Neural cell (in vitro differentiated cells): Measurements from ENCODE around the gene ALX4. TPM values are rescaled to one million over a fixed set of nuclear protein-coding genes. Genes with fewer than 3 reads are reported as not detected.

Experiments used
- H2AFZ ChIP-seq: fragments of 200-600, 300-800 bp; sonication (generic), shearing (Covaris generic); 2 replicates; pipeline ENCODE4 v1.6.0; 2014; ENCODE audit warnings: low read depth, mild to moderate bottlenecking, antibody characterized with exemption, low read length, moderate library complexity
- H3F3A ChIP-seq: fragments of 200-600 bp; shearing (Covaris generic); 2 replicates; pipeline ENCODE4 v1.6.1; 2016; ENCODE audit warnings: mild to moderate bottlenecking, moderate library complexity, mixed read lengths, antibody characterized with exemption, low read length; ENCODE audit not compliant: insufficient read depth, poor library complexity, severe bottlenecking
- H3K27ac ChIP-seq: fragments of 200-600, 300-800 bp; sonication (generic), shearing (Covaris generic); 2 replicates; pipeline ENCODE4 v1.5.1; 2014; ENCODE audit warnings: mild to moderate bottlenecking, low read length, moderate library complexity
- H3K27me3 ChIP-seq: fragments of 300-800, 200-600 bp; sonication (generic), shearing (Covaris generic); 2 replicates; pipeline ENCODE4 v1.6.0; 2014; ENCODE audit warnings: mild to moderate bottlenecking, low read depth, low read length, moderate library complexity; ENCODE audit not compliant: insufficient read depth
- H3K36me3 ChIP-seq: fragments of 300-800, 200-600 bp; sonication (generic), shearing (Covaris generic); 2 replicates; pipeline ENCODE4 v1.5.1; 2014; ENCODE audit warnings: mild to moderate bottlenecking, antibody characterized with exemption, low read length, moderate library complexity; ENCODE audit not compliant: insufficient read depth
- H3K4me2 ChIP-seq: fragments of 300-800, 200-600 bp; sonication (generic), shearing (Covaris generic); 2 replicates; pipeline ENCODE4 v1.6.0; 2014; ENCODE audit warnings: mild to moderate bottlenecking, low read length
- H3K4me3 ChIP-seq: fragments of 300-800, 200-600 bp; sonication (generic), shearing (Covaris generic); 2 replicates; pipeline ENCODE4 v1.5.1; 2014; ENCODE audit warnings: mild to moderate bottlenecking, low read length, moderate library complexity
- H3K79me2 ChIP-seq: fragments of 200-600 bp; shearing (Covaris generic); replicated peaks from 2 replicates; pipeline ENCODE4 v1.6.0; 2014; ENCODE audit warnings: mild to moderate bottlenecking, low read length, moderate library complexity; ENCODE audit not compliant: insufficient read depth
- H3K9ac ChIP-seq: fragments of 300-800, 200-600 bp; sonication (generic), shearing (Covaris generic); 2 replicates; pipeline ENCODE4 v1.6.1; 2016; ENCODE audit warnings: mild to moderate bottlenecking, low read length, mixed read lengths
- H3K9me2 ChIP-seq: fragments of 200-600 bp; shearing (Covaris generic); 2 replicates; pipeline ENCODE4 v1.6.1; 2016; ENCODE audit warnings: mild to moderate bottlenecking, low read length, mixed read lengths; ENCODE audit not compliant: insufficient read depth
- H3K9me3 ChIP-seq: fragments of 200-600, 300-800 bp; sonication (generic), shearing (Covaris generic); 2 replicates; pipeline ENCODE4 v1.6.1; 2016; ENCODE audit warnings: mild to moderate bottlenecking, mixed run types, low read length, moderate library complexity, mixed read lengths
- H4K20me1 ChIP-seq: fragments of 200-600 bp; shearing (Covaris generic); 2 replicates; pipeline ENCODE4 v1.6.1; 2016; ENCODE audit warnings: mild to moderate bottlenecking, mixed run types; ENCODE audit not compliant: insufficient read depth
- EP300 ChIP-seq: fragments of 450-650 bp; conservative IDR thresholded peaks from 2 replicates; pipeline ENCODE4 v1.6.1; 2014; ENCODE audit warnings: antibody characterized with exemption, mild to moderate bottlenecking, moderate library complexity; ENCODE audit not compliant: poor library complexity, severe bottlenecking
- EZH2 ChIP-seq: fragments of 200-600, 300-800 bp; shearing (Covaris generic), sonication (generic); IDR thresholded peaks from 2 replicates; pipeline ENCODE4 v1.6.1; 2014; ENCODE audit warnings: antibody characterized with exemption, low read length, borderline replicate concordance, mild to moderate bottlenecking; ENCODE audit not compliant: insufficient read depth, poor library complexity, severe bottlenecking
- MXI1 ChIP-seq: fragments of 450-650 bp; conservative IDR thresholded peaks from 2 replicates; pipeline ENCODE4 v1.6.1; 2014; ENCODE audit warnings: antibody characterized with exemption, mild to moderate bottlenecking; ENCODE audit not compliant: poor library complexity, severe bottlenecking
- POLR2AphosphoS5 ChIP-seq: IDR thresholded peaks from 2 replicates; pipeline ENCODE4 v1.6.1; 2012
- RAD21 ChIP-seq: fragments of 450-650 bp; conservative IDR thresholded peaks from 2 replicates; pipeline ENCODE4 v1.6.1; 2014; ENCODE audit warnings: antibody characterized with exemption, mild to moderate bottlenecking, moderate library complexity
- SMC3 ChIP-seq: fragments of 450-650 bp; conservative IDR thresholded peaks from 2 replicates; pipeline ENCODE4 v1.6.1; 2014; ENCODE audit warnings: antibody characterized with exemption, mild to moderate bottlenecking, moderate library complexity; ENCODE audit not compliant: poor library complexity
- TAF1 ChIP-seq: IDR thresholded peaks from 2 replicates; pipeline ENCODE4 v1.6.1; 2012; ENCODE audit warnings: low read depth
- polyA plus RNA-seq: library from polyadenylated mRNA; depleted of rRNA; stranded (reverse); fragments of >200 nt; gene quantifications from 2 replicates; pipeline ENCODE4 v1.2.3, GENCODE V29; 2014
- TF ChIP-seq, protein P1 (sequence below): IDR thresholded peaks from 2 replicates; pipeline ENCODE4 v1.6.1; 2012; ENCODE audit warnings: borderline replicate concordance
- TF ChIP-seq, protein P2 (sequence below): fragments of 450-650 bp; IDR thresholded peaks from 2 replicates; pipeline ENCODE4 v1.5.1; 2014; ENCODE audit warnings: antibody characterized with exemption, mild to moderate bottlenecking, moderate library complexity; ENCODE audit not compliant: poor library complexity, severe bottlenecking

Gene ALX4
- polyA plus RNA-seq, 1 donor from 2014 or later = not detected

DNA sequence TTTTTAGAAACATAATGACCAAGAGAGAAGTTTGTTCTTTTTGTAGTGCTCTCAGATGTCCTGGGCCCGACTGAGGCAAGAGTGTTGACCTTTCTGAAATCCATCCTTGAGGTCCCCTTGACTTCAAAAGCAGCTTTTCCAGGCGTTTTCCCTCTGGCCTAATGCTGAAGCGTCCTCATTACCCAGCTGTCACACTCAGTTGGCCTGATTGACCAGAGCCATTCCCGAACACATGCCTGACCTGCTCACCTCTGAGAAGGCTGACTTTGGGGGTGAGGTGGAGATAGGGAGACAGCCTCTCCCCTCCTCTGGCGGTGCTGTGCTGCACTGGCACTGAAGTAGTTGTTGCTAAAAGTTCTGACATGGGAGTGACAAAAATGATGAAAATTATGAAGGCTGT lies 66.9 kb downstream of the ALX4 start:
- Histone ChIP-seq H3K4me3 (no peak overlapping the region), H4K20me1 (no peaks in the 10 kb centered on the region), H3K27ac (no peak overlapping the region), H2AFZ (no peak overlapping the region), H3K79me2 (no peaks in the 10 kb centered on the region), H3K4me2 (no peak overlapping the region), H3K36me3 (no peaks in the 10 kb centered on the region), H3K9me2 (no peaks in the 10 kb centered on the region), H3K9me3 (no peaks in the 10 kb centered on the region), H3K9ac (no peak overlapping the region), H3F3A (no peaks in the 10 kb centered on the region), H3K27me3 (no peaks in the 10 kb centered on the region)
- no peak for TF ChIP-seq MXI1
- TF ChIP-seq RAD21 = no peak
- TF ChIP-seq, protein P1, sequence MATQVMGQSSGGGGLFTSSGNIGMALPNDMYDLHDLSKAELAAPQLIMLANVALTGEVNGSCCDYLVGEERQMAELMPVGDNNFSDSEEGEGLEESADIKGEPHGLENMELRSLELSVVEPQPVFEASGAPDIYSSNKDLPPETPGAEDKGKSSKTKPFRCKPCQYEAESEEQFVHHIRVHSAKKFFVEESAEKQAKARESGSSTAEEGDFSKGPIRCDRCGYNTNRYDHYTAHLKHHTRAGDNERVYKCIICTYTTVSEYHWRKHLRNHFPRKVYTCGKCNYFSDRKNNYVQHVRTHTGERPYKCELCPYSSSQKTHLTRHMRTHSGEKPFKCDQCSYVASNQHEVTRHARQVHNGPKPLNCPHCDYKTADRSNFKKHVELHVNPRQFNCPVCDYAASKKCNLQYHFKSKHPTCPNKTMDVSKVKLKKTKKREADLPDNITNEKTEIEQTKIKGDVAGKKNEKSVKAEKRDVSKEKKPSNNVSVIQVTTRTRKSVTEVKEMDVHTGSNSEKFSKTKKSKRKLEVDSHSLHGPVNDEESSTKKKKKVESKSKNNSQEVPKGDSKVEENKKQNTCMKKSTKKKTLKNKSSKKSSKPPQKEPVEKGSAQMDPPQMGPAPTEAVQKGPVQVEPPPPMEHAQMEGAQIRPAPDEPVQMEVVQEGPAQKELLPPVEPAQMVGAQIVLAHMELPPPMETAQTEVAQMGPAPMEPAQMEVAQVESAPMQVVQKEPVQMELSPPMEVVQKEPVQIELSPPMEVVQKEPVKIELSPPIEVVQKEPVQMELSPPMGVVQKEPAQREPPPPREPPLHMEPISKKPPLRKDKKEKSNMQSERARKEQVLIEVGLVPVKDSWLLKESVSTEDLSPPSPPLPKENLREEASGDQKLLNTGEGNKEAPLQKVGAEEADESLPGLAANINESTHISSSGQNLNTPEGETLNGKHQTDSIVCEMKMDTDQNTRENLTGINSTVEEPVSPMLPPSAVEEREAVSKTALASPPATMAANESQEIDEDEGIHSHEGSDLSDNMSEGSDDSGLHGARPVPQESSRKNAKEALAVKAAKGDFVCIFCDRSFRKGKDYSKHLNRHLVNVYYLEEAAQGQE = no peak
- TF ChIP-seq TAF1 = no peak
- no peak for TF ChIP-seq SMC3
- TF ChIP-seq, protein P2, sequence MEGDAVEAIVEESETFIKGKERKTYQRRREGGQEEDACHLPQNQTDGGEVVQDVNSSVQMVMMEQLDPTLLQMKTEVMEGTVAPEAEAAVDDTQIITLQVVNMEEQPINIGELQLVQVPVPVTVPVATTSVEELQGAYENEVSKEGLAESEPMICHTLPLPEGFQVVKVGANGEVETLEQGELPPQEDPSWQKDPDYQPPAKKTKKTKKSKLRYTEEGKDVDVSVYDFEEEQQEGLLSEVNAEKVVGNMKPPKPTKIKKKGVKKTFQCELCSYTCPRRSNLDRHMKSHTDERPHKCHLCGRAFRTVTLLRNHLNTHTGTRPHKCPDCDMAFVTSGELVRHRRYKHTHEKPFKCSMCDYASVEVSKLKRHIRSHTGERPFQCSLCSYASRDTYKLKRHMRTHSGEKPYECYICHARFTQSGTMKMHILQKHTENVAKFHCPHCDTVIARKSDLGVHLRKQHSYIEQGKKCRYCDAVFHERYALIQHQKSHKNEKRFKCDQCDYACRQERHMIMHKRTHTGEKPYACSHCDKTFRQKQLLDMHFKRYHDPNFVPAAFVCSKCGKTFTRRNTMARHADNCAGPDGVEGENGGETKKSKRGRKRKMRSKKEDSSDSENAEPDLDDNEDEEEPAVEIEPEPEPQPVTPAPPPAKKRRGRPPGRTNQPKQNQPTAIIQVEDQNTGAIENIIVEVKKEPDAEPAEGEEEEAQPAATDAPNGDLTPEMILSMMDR = no peak
- no peak for TF ChIP-seq POLR2AphosphoS5
- TF ChIP-seq EP300 = no peak
- no peak for TF ChIP-seq EZH2

DNA sequence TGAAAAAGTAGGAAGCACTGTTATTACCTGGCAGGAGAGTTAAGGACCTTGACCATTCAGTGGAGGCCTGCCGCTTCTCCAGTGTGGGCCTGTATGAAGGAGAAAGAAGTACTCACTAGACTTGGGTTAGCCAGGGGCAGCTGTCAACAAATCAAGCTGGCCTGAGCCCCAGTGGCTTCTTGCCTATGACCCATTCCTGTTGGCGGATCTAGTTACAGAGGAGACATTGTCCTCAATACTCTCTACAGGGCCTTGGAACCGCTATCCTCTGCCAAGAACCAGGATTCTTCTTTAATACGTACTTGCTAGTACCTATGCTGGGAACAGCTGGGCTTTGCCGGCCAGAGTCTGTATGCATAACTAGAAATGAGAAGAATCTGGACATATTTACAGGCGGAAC lies 68.1 kb downstream of the ALX4 start:
- Histone ChIP-seq H3F3A (no peaks in the 10 kb centered on the region), H3K9ac (no peak overlapping the region), H3K36me3 (peaks cover 4% of the 10 kb centered on the region), H2AFZ (no peak overlapping the region), H3K9me2 (no peaks in the 10 kb centered on the region), H3K9me3 (no peaks in the 10 kb centered on the region), H4K20me1 (no peaks in the 10 kb centered on the region), H3K4me2 (no peak overlapping the region), H3K27me3 (no peaks in the 10 kb centered on the region), H3K27ac (no peak overlapping the region), H3K79me2 (no peaks in the 10 kb centered on the region), H3K4me3 (no peak overlapping the region)
- TF ChIP-seq, protein P1 = no peak
- TF ChIP-seq EZH2 (no peak), POLR2AphosphoS5 (no peak), TAF1 (no peak), SMC3 (no peak), RAD21 (no peak)
